ENCODE measurements around the gene FLT1. TPM values are rescaled to one million over a fixed set of nuclear protein-coding genes. Genes with fewer than 3 reads are reported as not detected.
A peak's percentile ranks its signal among the peaks of the same experiment; 100 is the strongest.

The FLT1 gene, protein sequence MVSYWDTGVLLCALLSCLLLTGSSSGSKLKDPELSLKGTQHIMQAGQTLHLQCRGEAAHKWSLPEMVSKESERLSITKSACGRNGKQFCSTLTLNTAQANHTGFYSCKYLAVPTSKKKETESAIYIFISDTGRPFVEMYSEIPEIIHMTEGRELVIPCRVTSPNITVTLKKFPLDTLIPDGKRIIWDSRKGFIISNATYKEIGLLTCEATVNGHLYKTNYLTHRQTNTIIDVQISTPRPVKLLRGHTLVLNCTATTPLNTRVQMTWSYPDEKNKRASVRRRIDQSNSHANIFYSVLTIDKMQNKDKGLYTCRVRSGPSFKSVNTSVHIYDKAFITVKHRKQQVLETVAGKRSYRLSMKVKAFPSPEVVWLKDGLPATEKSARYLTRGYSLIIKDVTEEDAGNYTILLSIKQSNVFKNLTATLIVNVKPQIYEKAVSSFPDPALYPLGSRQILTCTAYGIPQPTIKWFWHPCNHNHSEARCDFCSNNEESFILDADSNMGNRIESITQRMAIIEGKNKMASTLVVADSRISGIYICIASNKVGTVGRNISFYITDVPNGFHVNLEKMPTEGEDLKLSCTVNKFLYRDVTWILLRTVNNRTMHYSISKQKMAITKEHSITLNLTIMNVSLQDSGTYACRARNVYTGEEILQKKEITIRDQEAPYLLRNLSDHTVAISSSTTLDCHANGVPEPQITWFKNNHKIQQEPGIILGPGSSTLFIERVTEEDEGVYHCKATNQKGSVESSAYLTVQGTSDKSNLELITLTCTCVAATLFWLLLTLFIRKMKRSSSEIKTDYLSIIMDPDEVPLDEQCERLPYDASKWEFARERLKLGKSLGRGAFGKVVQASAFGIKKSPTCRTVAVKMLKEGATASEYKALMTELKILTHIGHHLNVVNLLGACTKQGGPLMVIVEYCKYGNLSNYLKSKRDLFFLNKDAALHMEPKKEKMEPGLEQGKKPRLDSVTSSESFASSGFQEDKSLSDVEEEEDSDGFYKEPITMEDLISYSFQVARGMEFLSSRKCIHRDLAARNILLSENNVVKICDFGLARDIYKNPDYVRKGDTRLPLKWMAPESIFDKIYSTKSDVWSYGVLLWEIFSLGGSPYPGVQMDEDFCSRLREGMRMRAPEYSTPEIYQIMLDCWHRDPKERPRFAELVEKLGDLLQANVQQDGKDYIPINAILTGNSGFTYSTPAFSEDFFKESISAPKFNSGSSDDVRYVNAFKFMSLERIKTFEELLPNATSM (N-terminal part only)
- total RNA-seq = 1 to 10 TPM; 2.5 to 3.3 TPM

GRCh38 chr13:28494778-28495537 is at the start of gene FLT1:
TSS of gene FLT1 (minus strand) at chr13:28495128. CDS start at chr13:28494843, 285 bp downstream.
- Mint-ChIP-seq H3K27me3 (peaks cover 55% of the 10 kb centered on the region), H3K4me3 (peak within 1 kb of the TSS; percentile 70), H3K9me3 (no peaks in the 10 kb centered on the region), H3K27ac (no peak within 1 kb of the TSS), H3K4me1 (peaks cover 12% of the 10 kb centered on the region), H3K36me3 (peaks cover 3% of the 10 kb centered on the region)
- peak; percentile 40 for DNase-seq

GRCh38 chr13:28544026-28544425 is 49.1 kb upstream of the FLT1 start:
- H3K27me3 Mint-ChIP-seq = peaks cover 19% of the 10 kb centered on the region
- H3K4me1 Mint-ChIP-seq = peaks cover 4% of the 10 kb centered on the region
- no peak for DNase-seq
- no peak overlapping the region for H3K27ac Mint-ChIP-seq
- H3K4me3 Mint-ChIP-seq = no peak overlapping the region
- no peaks in the 10 kb centered on the region for H3K36me3 Mint-ChIP-seq
- peaks cover 12% of the 10 kb centered on the region for H3K9me3 Mint-ChIP-seq

- peaks cover 4% of the 10 kb centered on the region for H3K4me1 Mint-ChIP-seq
- H3K9me3 Mint-ChIP-seq = peaks cover 12% of the 10 kb centered on the region
- no peak overlapping the region for H3K4me3 Mint-ChIP-seq
- H3K27me3 Mint-ChIP-seq = peaks cover 18% of the 10 kb centered on the region
- H3K36me3 Mint-ChIP-seq = no peaks in the 10 kb centered on the region
- no peak overlapping the region for H3K27ac Mint-ChIP-seq
- DNase-seq = no peak
These were observed 47.9 kb upstream of the FLT1 start for GRCh38 chr13:28542804-28543203.

DNA sequence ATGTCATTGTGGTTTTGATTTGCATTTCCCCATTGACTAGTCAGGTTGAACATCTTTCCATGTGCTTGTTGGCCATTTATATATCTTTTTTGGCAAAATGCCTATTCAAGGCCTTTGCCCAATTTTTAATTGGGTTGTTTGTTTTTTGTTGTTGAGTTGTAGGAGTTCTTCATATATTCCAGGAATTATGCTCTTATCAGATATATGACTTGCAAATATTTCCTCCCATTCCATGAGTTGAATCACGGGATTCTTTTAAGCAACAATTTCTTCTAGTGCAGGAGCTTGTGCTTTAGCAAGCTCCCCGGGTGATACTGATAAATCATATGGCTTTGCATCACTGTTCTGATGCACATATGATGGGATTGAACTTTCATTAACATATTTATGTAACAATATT is 47.0 kb upstream of the FLT1 start:
- Mint-ChIP-seq H3K27me3 (peaks cover 16% of the 10 kb centered on the region), H3K4me3 (no peak overlapping the region), H3K36me3 (no peaks in the 10 kb centered on the region)

GRCh38 chr13:28540612-28541011 is 45.7 kb upstream of the FLT1 start:
- Mint-ChIP-seq H3K4me3 (no peak overlapping the region), H3K4me1 (peaks cover 4% of the 10 kb centered on the region), H3K36me3 (no peaks in the 10 kb centered on the region), H3K27me3 (peaks cover 22% of the 10 kb centered on the region), H3K9me3 (peaks cover 12% of the 10 kb centered on the region), H3K27ac (no peak overlapping the region)
- DNase-seq = no peak

More for the DNA sequence above, 47.0 kb upstream of the FLT1 start:
- Mint-ChIP-seq H3K9me3 (peaks cover 12% of the 10 kb centered on the region), H3K27ac (no peak overlapping the region), H3K4me1 (peaks cover 4% of the 10 kb centered on the region)
- DNase-seq = no peak

DNA sequence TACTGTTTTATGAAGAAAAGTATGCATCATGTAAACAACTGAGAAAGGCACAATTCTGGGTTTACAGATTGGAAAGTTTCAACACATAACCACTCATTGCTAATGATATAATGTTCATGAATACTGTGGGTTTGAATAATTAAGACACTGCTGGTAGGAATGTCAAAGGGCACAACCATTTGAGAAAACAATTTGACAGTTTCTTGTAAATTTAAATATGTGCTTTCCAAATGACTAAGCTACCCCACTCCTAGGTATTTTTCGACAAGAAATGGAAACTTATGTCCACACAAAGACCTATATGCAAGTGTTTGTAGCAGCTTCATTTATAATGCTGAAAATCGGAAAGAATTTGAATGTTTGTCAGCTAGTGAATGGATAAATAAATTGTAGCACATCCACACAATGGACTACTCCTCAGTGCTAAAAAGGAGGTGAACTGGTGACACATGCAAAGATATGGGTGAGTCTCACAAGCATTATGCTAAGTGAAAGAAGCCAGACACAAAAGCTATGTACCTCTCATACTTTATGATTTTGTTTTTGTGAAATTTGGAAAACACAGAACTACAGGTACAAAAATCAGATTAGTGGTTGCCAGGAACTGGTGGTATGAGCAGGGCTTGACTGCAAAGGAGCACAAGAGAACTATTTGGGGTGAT is 44.8 kb upstream of the FLT1 start:
- Mint-ChIP-seq H3K4me1 (peaks cover 4% of the 10 kb centered on the region), H3K9me3 (peaks cover 10% of the 10 kb centered on the region), H3K27ac (no peak overlapping the region), H3K27me3 (peaks cover 20% of the 10 kb centered on the region), H3K4me3 (no peak overlapping the region), H3K36me3 (no peaks in the 10 kb centered on the region)
- no peak for DNase-seq

DNA sequence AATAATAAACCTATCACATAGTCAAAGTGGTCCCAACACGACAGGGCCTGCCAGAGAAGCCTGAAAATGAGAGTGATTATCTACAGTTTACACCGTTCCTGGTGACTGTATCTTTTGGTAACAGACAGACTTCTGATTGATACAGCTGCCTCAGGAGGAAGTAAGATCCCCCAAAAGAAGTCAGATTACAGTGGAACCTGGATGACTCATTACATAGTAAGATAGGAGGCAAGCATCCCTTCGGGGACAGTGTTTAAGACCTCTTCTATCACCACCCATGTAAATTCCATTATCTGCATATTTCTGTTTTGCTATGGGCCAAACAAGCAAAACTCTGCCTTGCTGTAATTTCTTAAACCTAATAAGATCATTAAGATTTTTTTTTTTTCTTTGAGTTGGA is 44.0 kb upstream of the FLT1 start:
- peaks cover 4% of the 10 kb centered on the region for H3K4me1 Mint-ChIP-seq
- H3K4me3 Mint-ChIP-seq = no peak overlapping the region
- H3K27ac Mint-ChIP-seq = no peak overlapping the region
- peaks cover 22% of the 10 kb centered on the region for H3K27me3 Mint-ChIP-seq
- H3K36me3 Mint-ChIP-seq = no peaks in the 10 kb centered on the region
- DNase-seq = no peak
- H3K9me3 Mint-ChIP-seq = peaks cover 4% of the 10 kb centered on the region

- H3K9me3 Mint-ChIP-seq = no peaks in the 10 kb centered on the region
These were observed 42.2 kb upstream of the FLT1 start for GRCh38 chr13:28537171-28537570.

DNA sequence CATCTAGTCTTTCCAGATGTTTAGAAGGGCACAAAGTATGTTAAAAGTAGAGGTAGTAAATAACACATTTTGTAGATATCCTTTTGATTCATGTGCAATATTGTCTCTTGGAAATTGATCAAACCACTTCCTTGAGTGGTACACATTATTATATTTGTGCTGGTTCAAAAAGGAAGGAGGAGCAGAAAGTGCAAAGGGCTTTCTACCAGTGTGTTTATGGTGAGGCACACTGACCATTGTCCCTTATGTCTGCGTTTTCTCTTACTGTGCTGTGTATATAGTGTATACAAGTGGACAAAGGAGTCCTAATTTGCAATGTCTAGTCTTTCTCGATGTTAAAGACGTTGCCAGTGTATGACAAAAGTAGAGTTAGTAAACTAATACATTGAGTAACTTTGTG is 41.4 kb upstream of the FLT1 start:
- peaks cover 3% of the 10 kb centered on the region for H3K4me1 Mint-ChIP-seq
- H3K4me3 Mint-ChIP-seq = no peak overlapping the region
- H3K9me3 Mint-ChIP-seq = no peaks in the 10 kb centered on the region
- H3K36me3 Mint-ChIP-seq = no peaks in the 10 kb centered on the region
- no peak overlapping the region for H3K27ac Mint-ChIP-seq
- DNase-seq = no peak
- H3K27me3 Mint-ChIP-seq = peaks cover 29% of the 10 kb centered on the region

More at GRCh38 chr13:28537171-28537570, 42.2 kb upstream of the FLT1 start:
- H3K4me3 Mint-ChIP-seq = no peak overlapping the region
- H3K27me3 Mint-ChIP-seq = peaks cover 29% of the 10 kb centered on the region
- no peaks in the 10 kb centered on the region for H3K36me3 Mint-ChIP-seq
- H3K27ac Mint-ChIP-seq = no peak overlapping the region
- peaks cover 4% of the 10 kb centered on the region for H3K4me1 Mint-ChIP-seq
- no peak for DNase-seq

DNA sequence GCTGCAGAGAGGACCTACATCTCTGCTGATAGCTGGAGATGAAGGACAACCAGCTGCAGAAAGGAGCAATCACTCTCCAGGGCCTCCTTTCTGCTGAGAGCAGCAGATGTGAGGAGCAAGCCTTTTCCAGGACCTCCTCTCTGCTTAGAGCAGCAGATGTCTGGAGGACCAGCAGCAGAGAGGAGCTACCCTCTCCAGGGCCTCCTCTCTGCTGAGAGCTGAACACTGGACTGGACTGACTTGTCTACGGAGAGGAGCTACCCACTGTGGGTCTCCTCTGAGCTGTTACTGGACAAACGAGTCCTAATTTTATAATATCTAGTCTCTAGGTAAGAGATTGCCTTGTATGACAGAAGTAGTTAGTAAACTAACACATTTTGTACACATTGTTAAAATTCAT is 40.8 kb upstream of the FLT1 start:
- no peak for DNase-seq
- Mint-ChIP-seq H3K36me3 (no peaks in the 10 kb centered on the region), H3K27ac (no peak overlapping the region), H3K9me3 (no peaks in the 10 kb centered on the region), H3K27me3 (peaks cover 29% of the 10 kb centered on the region), H3K4me1 (peaks cover 3% of the 10 kb centered on the region), H3K4me3 (no peak overlapping the region)

GRCh38 chr13:28534801-28535200 is 39.9 kb upstream of the FLT1 start:
- Mint-ChIP-seq H3K4me1 (peaks cover 1% of the 10 kb centered on the region), H3K9me3 (no peaks in the 10 kb centered on the region), H3K27me3 (peaks cover 29% of the 10 kb centered on the region), H3K27ac (no peak overlapping the region), H3K4me3 (no peak overlapping the region), H3K36me3 (no peaks in the 10 kb centered on the region)
- no peak for DNase-seq

DNA sequence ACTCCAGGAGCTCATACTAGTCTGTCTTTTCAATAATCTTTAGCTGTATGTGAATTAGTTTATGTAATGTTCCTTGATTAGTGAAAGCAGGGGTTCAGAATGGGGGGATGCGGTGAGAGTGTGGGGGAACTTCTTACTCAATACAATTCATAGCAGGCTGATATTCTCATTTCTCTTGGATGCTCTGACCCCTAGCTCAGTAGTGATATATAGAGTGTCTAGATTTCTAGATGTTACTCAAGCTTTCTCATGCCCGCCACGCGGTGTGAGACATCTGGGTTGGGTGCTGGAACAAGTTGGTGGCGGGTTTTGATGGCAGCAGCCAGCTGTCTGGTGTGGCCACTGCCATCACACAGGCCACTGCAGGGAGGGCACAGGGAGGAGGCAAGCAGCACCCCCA is 39.3 kb upstream of the FLT1 start:
- H3K27ac Mint-ChIP-seq = no peak overlapping the region
- peaks cover 32% of the 10 kb centered on the region for H3K27me3 Mint-ChIP-seq
- DNase-seq = no peak

GRCh38 chr13:28533441-28534166 is 38.7 kb upstream of the FLT1 start:
- Mint-ChIP-seq H3K9me3 (no peaks in the 10 kb centered on the region), H3K27me3 (peaks cover 38% of the 10 kb centered on the region), H3K4me1 (no peaks in the 10 kb centered on the region), H3K4me3 (peak overlapping the region; percentile 52), H3K27ac (no peak overlapping the region), H3K36me3 (no peaks in the 10 kb centered on the region)
- DNase-seq = no peak

More for the DNA sequence above, 39.3 kb upstream of the FLT1 start:
- Mint-ChIP-seq H3K9me3 (no peaks in the 10 kb centered on the region), H3K36me3 (no peaks in the 10 kb centered on the region), H3K4me1 (no peaks in the 10 kb centered on the region), H3K4me3 (no peak overlapping the region)

Measured in activated naive CD8-positive, alpha-beta T cell treated with anti-CD3 and anti-CD28 coated beads for 36 hours (primary cell).